Testis (tissue), 3 donors: ENCODE measurements around the gene NFIA. TPM values are rescaled to one million over a fixed set of nuclear protein-coding genes. Genes with fewer than 3 reads are reported as not detected.

Experiments
- DNase-seq: peaks from one replicate; pipeline ENCODE4 v3.0.0-alpha.2; 2019
- H3K27ac ChIP-seq, 2 donors: fragments of 200-600 bp; sonication (generic); one replicate each; pipeline ENCODE4 v1.5.1; 2019
- H3K27me3 ChIP-seq: fragments of 200-600 bp; sonication (generic); one replicate; pipeline ENCODE4 v1.5.1; 2019
- H3K36me3 ChIP-seq: fragments of 200-600 bp; sonication (generic); one replicate; pipeline ENCODE4 v1.5.1; 2017; ENCODE audit warnings: low read depth; ENCODE audit errors: missing control alignments
- H3K4me1 ChIP-seq: fragments of 200-600 bp; sonication (generic); one replicate; pipeline ENCODE4 v1.5.1; 2019
- H3K4me3 ChIP-seq, 2 donors: fragments of 200-600 bp; sonication (generic); one replicate each; pipeline ENCODE4 v1.5.1; 2017 to 2019
- H3K9me3 ChIP-seq: fragments of 200-600 bp; sonication (generic); one replicate; pipeline ENCODE4 v1.5.1; 2017
- CTCF ChIP-seq, 3 experiments: fragments of 450-650 bp in 2 of 3; fragments of 200-600 bp in 1 of 3; sonication (generic) in 1 of 3; IDR thresholded peaks; one replicate each; pipeline ENCODE4 v1.5.1; 2016 to 2019; ENCODE audit warnings: antibody characterized with exemption in 3 of 3, mild to moderate bottlenecking in 2 of 3, moderate library complexity in 1 of 3
- POLR2A ChIP-seq: fragments of 450-650 bp; IDR thresholded peaks from one replicate; pipeline ENCODE4 v1.6.1; 2017; ENCODE audit warnings: antibody characterized with exemption, mild to moderate bottlenecking, moderate library complexity
- whole genome bisulfite sequencing, 2 donors: methylation state at CpG; one replicate each; pipeline ENCODE4 v1.1.5; 2018; 5-methylcytosine and 5-hydroxymethylcytosine counted together
- intact Hi-C: fragments of 100-400 bp; cut with DNase I; formaldehyde crosslinking; loops from one replicate; pipeline ENCODE4 v1.15.1; 2023; ENCODE audit warnings: low total_unique reads
- polyA plus RNA-seq: library from polyadenylated mRNA; stranded (reverse); fragments of 350-450 nt; fragmentation: Illumina TruSeq; extraction: RNeasy Lipid Tissue Mini Kit (QIAGEN cat#74804); gene quantifications from one replicate; pipeline ENCODE4 v1.2.3, GENCODE V29; 2014; ENCODE audit warnings: low read depth, low replicate concordance; ENCODE audit not compliant: insufficient read depth
- total RNA-seq, 2 donors: library from RNA; depleted of rRNA; stranded (reverse); fragments of >200 nt; gene quantifications; one replicate each; pipeline ENCODE4 v1.2.3, GENCODE V29; 2016

Gene NFIA
- total and polyA plus RNA-seq, 3 donors from 2014 or later: 11.6 to 78.9 (median 53.5) TPM

DNA sequence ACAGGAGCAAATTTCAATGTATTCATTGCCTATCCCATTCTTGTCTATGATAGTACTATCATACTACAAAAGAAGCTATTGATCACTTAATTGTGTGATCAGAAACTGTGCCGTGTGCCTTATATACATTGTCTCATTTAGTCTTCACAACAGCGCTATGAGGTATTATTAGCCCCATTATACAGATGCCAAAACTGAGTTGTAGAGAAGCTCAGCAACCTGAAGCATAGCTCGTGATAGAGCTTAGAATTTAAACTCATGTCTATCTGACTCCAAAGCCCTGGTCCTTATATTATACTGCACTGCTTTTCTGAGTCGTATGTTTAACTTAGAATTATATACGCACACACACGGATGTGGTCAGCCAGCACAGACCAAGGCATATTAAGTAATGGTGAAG, 315.1 kb downstream of the NFIA start:
- DNase-seq: no peak
- Histone ChIP-seq H3K9me3 (no peaks in the 10 kb centered on the region), H3K4me1 (no peaks in the 10 kb centered on the region), H3K4me3 (no peak overlapping the region), H3K27me3 (no peaks in the 10 kb centered on the region), H3K27ac (no peak overlapping the region), H3K36me3 (no peaks in the 10 kb centered on the region)
- no peak for TF ChIP-seq POLR2A
- TF ChIP-seq CTCF (IDR thresholded peaks at IDR 0.05): no peak
- intact Hi-C loops: no loop called here
- 82 to 87% methylated on average over 6 of the region's 6 CpGs for WGBS, 2 donors

DNA sequence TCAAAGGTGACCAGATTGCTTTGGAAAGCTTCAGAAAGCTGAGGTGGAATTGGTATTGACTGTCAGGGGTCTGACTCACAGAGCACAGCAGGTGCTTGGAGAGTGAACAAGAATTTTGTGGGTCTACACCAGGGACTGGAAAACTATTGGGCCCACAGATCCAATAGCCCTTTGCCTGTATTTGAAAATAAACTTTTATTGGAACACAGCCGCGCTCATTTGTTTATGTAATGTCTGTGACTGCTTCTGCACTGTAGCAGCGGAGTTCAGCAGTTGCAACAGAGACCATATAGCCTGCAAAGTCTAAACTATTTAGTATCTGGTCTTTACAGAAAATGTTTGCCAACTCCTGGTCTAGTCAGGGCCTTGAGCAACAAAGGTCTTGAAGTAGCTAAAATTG, 315.6 kb downstream of the NFIA start:
- Histone ChIP-seq H3K4me3 (no peak overlapping the region), H3K4me1 (no peaks in the 10 kb centered on the region), H3K27me3 (no peaks in the 10 kb centered on the region), H3K27ac (no peak overlapping the region), H3K9me3 (no peaks in the 10 kb centered on the region), H3K36me3 (no peaks in the 10 kb centered on the region)
- TF ChIP-seq CTCF (IDR thresholded peaks at IDR 0.05) (no peak), POLR2A (no peak)
- WGBS, 2 donors: 88 to 96% methylated on average over 3 of the region's 3 CpGs
- intact Hi-C loops: no loop called here
- no peak for DNase-seq

DNA sequence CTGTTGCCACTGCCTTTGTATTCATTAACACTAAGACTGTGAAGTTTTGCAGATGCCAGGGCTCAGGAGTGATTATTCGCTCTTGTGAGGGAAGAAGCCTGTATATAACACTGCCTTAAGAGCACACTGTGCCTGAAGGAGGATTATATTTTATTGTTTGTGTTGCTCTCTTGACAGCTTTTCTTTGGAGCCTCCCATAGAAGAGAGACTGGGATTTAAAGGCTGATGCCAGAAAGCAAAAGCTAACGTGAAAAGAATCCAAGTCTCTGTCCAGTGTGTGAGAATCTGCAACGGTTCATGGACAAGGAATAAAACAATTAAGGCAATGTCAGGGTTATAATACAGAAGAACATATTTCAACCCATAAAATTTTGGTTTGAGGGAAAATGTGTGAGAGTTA, 316.8 kb downstream of the NFIA start:
- no peaks in the 10 kb centered on the region for H3K36me3 ChIP-seq
- no peaks in the 10 kb centered on the region for H3K9me3 ChIP-seq
- DNase-seq: no peak
- H3K27me3 ChIP-seq: no peaks in the 10 kb centered on the region
- H3K4me3 ChIP-seq: no peak overlapping the region
- WGBS, 2 donors: 45 to 55% methylated on average over 3 of the region's 3 CpGs
- intact Hi-C loops: no loop called here
- no peaks in the 10 kb centered on the region for H3K4me1 ChIP-seq
- TF ChIP-seq CTCF (IDR thresholded peaks at IDR 0.05) (no peak), POLR2A (no peak)
- H3K27ac ChIP-seq: no peak overlapping the region

GRCh38 chr1:61400131-61400770, 317.9 kb downstream of the NFIA start:
- no peak overlapping the region for H3K27ac ChIP-seq
- DNase-seq: no peak
- 73 to 77% methylated on average over 5 of the region's 5 CpGs for WGBS, 2 donors
- no peak for TF ChIP-seq POLR2A
- no peak for TF ChIP-seq CTCF (IDR thresholded peaks at IDR 0.05)
- intact Hi-C loops: no loop called here
- H3K9me3 ChIP-seq: no peaks in the 10 kb centered on the region
- no peak overlapping the region for H3K4me3 ChIP-seq
- H3K27me3 ChIP-seq: no peaks in the 10 kb centered on the region
- no peaks in the 10 kb centered on the region for H3K4me1 ChIP-seq
- H3K36me3 ChIP-seq: no peaks in the 10 kb centered on the region

- intact Hi-C loops: no loop called here
- no peaks in the 10 kb centered on the region for H3K4me1 ChIP-seq
- H3K36me3 ChIP-seq: no peaks in the 10 kb centered on the region
- no peaks in the 10 kb centered on the region for H3K27me3 ChIP-seq
- DNase-seq: no peak
- no peak overlapping the region for H3K27ac ChIP-seq
- 93% methylated on average over 3 of the region's 3 CpGs for WGBS, 2 donors
- no peak overlapping the region for H3K4me3 ChIP-seq
- no peak for TF ChIP-seq POLR2A
- TF ChIP-seq CTCF (IDR thresholded peaks at IDR 0.05): no peak
- no peaks in the 10 kb centered on the region for H3K9me3 ChIP-seq
These were observed 318.6 kb downstream of the NFIA start for GRCh38 chr1:61400997-61401396.
